ENCODE data around the gene TBL1X. TPM values are rescaled to one million over a fixed set of nuclear protein-coding genes. Genes with fewer than 3 reads are reported as not detected.

The TBL1X gene
- total RNA-seq, 4 donors from 2014 or later = 15.0 to 19.4 (median 16.3) TPM

DNA sequence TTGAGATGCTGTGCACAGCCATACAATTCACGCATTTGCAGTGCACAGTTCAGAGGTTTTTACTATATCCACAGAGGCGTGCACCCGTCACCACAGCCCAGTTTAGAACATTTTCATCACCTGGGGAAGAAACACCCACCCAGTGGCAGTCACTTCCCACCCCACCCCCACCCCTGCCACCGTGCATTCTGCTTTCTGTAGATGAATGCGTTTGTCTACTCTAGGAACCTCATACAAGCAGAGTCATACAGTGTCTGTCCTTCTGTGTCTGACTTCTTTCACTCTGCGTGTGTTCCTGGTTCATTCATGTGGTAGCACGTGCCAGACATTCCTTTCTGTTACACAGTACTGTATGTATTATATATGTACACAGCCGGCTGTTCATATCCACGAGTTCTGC, 122.8 kb downstream of the TBL1X start:
- TF ChIP-seq, protein P1, sequence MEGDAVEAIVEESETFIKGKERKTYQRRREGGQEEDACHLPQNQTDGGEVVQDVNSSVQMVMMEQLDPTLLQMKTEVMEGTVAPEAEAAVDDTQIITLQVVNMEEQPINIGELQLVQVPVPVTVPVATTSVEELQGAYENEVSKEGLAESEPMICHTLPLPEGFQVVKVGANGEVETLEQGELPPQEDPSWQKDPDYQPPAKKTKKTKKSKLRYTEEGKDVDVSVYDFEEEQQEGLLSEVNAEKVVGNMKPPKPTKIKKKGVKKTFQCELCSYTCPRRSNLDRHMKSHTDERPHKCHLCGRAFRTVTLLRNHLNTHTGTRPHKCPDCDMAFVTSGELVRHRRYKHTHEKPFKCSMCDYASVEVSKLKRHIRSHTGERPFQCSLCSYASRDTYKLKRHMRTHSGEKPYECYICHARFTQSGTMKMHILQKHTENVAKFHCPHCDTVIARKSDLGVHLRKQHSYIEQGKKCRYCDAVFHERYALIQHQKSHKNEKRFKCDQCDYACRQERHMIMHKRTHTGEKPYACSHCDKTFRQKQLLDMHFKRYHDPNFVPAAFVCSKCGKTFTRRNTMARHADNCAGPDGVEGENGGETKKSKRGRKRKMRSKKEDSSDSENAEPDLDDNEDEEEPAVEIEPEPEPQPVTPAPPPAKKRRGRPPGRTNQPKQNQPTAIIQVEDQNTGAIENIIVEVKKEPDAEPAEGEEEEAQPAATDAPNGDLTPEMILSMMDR (IDR thresholded peaks at IDR 0.05; ENCODE audit: low read depth) = no peak

DNA sequence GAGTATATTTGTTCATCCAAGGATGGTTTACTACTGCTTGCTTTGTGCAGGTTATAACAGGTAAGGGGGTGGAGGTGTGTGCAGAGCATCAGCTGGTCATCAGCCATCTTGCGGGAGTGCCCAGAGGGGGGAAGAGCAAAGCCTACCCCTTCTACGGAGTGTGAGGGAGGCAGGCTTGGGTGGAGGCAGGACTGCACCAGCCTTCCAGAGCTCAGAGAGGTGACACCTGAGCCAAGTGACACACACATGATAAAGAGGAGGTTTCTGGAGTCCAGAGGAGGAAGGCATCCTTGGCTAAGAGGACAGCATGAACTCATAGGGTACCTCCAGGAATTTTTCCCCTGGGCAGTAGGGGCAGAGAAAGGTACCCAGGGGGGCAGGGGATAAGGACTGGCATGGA, 126.6 kb downstream of the TBL1X start:
- TF ChIP-seq, protein P1 (IDR thresholded peaks at IDR 0.05; ENCODE audit: low read depth) = no peak

- TF ChIP-seq, protein P1 (IDR thresholded peaks at IDR 0.05; ENCODE audit: low read depth) = no peak
Observed at GRCh38 chrX:9593756-9594155, 128.9 kb downstream of the TBL1X start.

- TF ChIP-seq, protein P1 (IDR thresholded peaks at IDR 0.05; ENCODE audit: low read depth) = no peak
Observed at GRCh38 chrX:9595174-9595573, 130.3 kb downstream of the TBL1X start.

DNA sequence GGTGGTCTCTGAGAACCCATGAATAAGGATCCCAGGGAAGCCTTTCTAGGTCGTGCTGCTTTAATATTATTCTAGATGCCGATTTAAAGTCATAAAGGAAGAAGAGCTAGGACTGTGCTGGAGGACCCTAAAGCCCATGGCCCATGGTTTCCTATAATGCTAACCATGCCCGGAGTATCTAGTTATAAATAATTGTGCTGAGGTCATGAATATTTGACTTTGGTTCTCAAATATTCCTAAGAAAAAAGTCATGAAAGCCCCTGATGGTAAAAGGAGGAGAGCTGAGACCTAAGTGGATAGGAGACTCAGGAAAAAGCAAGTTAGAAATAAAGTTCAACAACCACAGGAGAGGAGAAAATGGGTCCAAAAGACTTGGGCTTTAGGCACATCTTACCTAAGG, 132.0 kb downstream of the TBL1X start:
- TF ChIP-seq, protein P1 (IDR thresholded peaks at IDR 0.05; ENCODE audit: low read depth) = no peak

DNA sequence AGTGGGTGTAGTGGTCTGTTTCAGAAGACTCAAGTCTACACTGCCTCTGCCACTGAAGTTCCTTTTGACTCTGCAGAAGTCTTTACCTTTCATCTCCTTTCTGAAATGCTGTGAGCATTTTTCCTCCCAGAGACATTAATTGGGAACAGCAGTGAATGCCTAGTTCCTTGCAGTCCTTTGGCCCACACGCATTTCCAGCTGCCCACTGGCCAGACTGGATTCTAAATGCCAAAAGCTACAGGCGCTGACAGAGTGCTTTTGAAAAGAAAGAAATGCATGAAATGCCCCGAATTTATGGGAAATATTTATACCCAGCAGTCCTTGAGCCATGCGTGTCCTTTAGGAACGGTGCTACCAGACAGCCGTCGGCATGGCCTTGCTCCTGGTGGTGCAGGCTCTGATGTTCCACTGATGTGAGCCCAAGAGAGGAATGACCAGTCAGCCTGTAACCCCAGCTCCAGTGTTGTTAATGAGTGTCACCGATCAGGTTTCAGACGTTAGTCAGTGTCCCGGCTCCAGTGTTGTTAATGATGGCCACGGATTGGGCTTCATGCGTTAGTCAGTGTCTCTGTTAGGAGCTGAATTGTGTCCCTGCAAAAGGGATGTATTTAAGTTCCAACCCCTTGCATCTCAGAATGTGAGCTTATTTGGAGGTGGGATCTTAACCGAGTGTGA, 132.6 kb downstream of the TBL1X start:
- TF ChIP-seq, protein P1 (IDR thresholded peaks at IDR 0.05; ENCODE audit: low read depth) = no peak

GRCh38 chrX:9598344-9598743, 133.5 kb downstream of the TBL1X start:
- TF ChIP-seq, protein P1 (IDR thresholded peaks at IDR 0.05; ENCODE audit: low read depth) = no peak

All from subcutaneous adipose tissue (tissue), 4 donors.